Lower lobe of right lung (tissue), 2 donors: Measurements from ENCODE around the gene HELQ. TPM values are rescaled to one million over a fixed set of nuclear protein-coding genes. Genes with fewer than 3 reads are reported as not detected.

ENCODE experiments used
- ATAC-seq, 2 donors: fragments of 200-7000 bp; cut with Tn5 transposase; one replicate each; pipeline ENCODE4 v1.9.1; 2020 to 2022; ENCODE audit warnings: mild to moderate bottlenecking in 2 of 2, moderate library complexity in 2 of 2
- DNase-seq: peaks from one replicate; pipeline ENCODE4 v3.0.0-alpha.2; 2020
- H3K27ac ChIP-seq: fragments of 200-600 bp; one replicate; pipeline ENCODE4 v1.8.0; 2022
- H3K27me3 ChIP-seq: fragments of 200-600 bp; one replicate; pipeline ENCODE4 v1.8.0; 2022; ENCODE audit warnings: low read depth
- H3K36me3 ChIP-seq: fragments of 200-600 bp; one replicate; pipeline ENCODE4 v1.8.0; 2022; ENCODE audit warnings: mild to moderate bottlenecking
- H3K4me1 ChIP-seq: fragments of 200-600 bp; one replicate; pipeline ENCODE4 v1.8.0; 2022
- H3K4me3 ChIP-seq: fragments of 200-600 bp; one replicate; pipeline ENCODE4 v1.8.0; 2022; ENCODE audit warnings: mild to moderate bottlenecking
- H3K9me3 ChIP-seq: fragments of 200-600 bp; one replicate; pipeline ENCODE4 v1.8.0; 2022
- CTCF ChIP-seq: fragments of 200-600 bp; IDR thresholded peaks from one replicate; pipeline ENCODE4 v1.8.0; 2022; ENCODE audit warnings: antibody characterized with exemption, mild to moderate bottlenecking
- intact Hi-C: fragments of 100-400 bp; cut with DNase I; formaldehyde crosslinking; loops from one replicate; pipeline ENCODE4 v1.11.0; 2022
- total RNA-seq: library from RNA; stranded (reverse); fragmentation: NEBNext Ultra II Directional; extraction: Animal tissue kit (Norgen Biotek cat#: 25700); gene quantifications from one replicate; pipeline ENCODE4 v1.2.1, GENCODE V29; 2021
- donor health status: DM: no; HTN: yes; CAD: no; lungs with severe emphysema.

Gene HELQ
- total RNA-seq, 1 donor from 2014 or later: 18.8 TPM

GRCh38 chr4:83372931-83373330, 82.7 kb downstream of the HELQ start:
- DNase-seq (no peak), ATAC-seq (no peak)
- Histone ChIP-seq H3K9me3 (no peaks in the 10 kb centered on the region), H3K4me3 (no peak overlapping the region), H3K4me1 (no peaks in the 10 kb centered on the region), H3K27me3 (no peaks in the 10 kb centered on the region), H3K36me3 (no peaks in the 10 kb centered on the region), H3K27ac (no peak overlapping the region)
- TF ChIP-seq CTCF: no peak
- intact Hi-C loops: no loop called here

DNA sequence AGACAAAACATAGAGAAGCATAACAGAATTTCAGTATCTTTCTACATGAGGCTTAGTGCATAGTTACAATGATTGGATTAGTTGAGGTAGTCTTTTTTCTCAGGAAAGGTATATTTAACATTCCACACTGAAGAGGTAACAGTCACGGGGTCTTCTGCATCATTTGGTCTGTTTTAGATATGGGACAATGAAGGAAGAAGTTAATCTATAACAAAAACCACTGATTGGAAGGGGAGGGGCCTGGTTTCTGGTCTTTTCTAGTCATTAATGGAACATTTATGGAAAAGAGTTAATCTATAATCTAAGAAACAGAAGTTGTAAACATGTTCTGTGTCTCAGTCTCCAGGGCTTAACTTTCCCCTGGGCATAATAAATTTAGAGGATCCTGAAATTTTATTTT, 83.7 kb downstream of the HELQ start:
- no peak for DNase-seq
- no peaks in the 10 kb centered on the region for H3K36me3 ChIP-seq
- no peak for ATAC-seq
- H3K27me3 ChIP-seq: peaks cover 4% of the 10 kb centered on the region
- H3K9me3 ChIP-seq: no peaks in the 10 kb centered on the region
- intact Hi-C loops: no loop called here
- no peak for TF ChIP-seq CTCF
- no peaks in the 10 kb centered on the region for H3K4me1 ChIP-seq
- H3K27ac ChIP-seq: no peak overlapping the region
- H3K4me3 ChIP-seq: no peak overlapping the region

DNA sequence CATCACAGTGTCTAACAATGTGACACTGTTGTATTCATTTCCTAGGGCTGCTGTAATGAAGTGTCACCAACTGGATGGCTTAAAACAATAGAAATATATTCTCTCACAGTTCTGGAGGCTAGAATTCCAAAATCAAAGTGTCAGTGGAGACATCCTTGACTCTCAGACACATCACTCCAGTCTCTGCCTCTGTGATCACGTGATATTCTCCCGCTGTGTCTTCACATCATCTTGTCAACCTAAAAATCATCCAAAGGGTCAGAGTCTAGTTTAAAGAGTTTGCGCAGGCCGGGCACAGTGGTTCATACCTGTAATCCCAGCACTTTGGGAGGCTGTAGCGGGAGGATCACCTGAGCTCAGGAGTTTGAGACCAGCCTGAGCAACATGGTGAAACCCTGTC, 84.4 kb downstream of the HELQ start:
- no peak for DNase-seq
- ATAC-seq: no peak
- H3K27ac ChIP-seq: no peak overlapping the region
- no peaks in the 10 kb centered on the region for H3K36me3 ChIP-seq
- H3K4me1 ChIP-seq: no peaks in the 10 kb centered on the region
- H3K27me3 ChIP-seq: peaks cover 4% of the 10 kb centered on the region
- intact Hi-C loops: no loop called here
- no peaks in the 10 kb centered on the region for H3K9me3 ChIP-seq
- TF ChIP-seq CTCF: no peak
- H3K4me3 ChIP-seq: no peak overlapping the region

GRCh38 chr4:83370640-83370906, 85.0 kb downstream of the HELQ start:
- no peaks in the 10 kb centered on the region for H3K36me3 ChIP-seq
- ATAC-seq: peak in 1 of 2 donors; percentile 13
- no peak overlapping the region for H3K27ac ChIP-seq
- TF ChIP-seq CTCF: no peak
- DNase-seq: no peak
- no peak overlapping the region for H3K4me3 ChIP-seq
- H3K4me1 ChIP-seq: no peaks in the 10 kb centered on the region
- no peaks in the 10 kb centered on the region for H3K9me3 ChIP-seq
- H3K27me3 ChIP-seq: peaks cover 4% of the 10 kb centered on the region
- intact Hi-C loops: no loop called here

DNA sequence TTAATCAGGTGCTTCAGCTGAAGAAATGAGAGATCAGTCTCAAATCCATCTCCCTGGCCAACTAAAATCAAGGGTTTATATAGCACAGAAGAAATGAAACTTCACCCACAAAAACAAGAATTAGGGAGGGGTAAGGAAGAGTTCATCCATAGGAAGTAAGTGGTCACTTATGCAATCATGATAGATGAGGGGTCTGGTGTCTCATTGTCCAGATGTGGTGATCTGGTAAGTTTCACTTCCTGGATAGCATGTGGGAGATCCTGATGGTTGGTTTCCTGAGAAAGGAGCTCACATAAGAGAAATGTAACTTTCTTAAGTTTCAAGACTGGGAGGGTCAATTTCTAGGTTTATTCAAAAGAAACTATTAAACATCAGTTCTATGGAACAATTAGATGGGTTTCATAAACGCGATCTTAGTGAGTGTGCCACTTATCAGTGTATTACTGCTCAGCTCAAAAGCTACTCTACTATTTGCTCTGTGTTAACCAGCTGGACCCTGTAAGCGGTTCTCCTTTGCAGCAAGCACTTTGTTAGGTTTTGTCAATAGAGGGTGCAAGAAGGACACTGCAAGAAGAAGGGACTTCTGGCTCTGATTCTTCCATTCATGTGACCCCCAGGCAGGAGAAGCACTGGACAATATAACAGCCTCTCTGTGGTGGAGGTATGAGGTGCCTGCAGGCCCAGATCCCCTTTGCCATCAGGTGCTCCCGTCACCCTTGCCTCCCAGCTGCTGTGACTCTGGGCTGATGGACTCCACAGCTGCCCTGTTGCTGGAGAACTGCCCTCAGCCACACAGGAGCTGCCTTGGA, 85.6 kb downstream of the HELQ start:
- intact Hi-C loops: no loop called here
- no peaks in the 10 kb centered on the region for H3K9me3 ChIP-seq
- H3K27me3 ChIP-seq: peaks cover 4% of the 10 kb centered on the region
- DNase-seq: no peak
- no peak for TF ChIP-seq CTCF
- no peak overlapping the region for H3K27ac ChIP-seq
- H3K36me3 ChIP-seq: no peaks in the 10 kb centered on the region
- no peaks in the 10 kb centered on the region for H3K4me1 ChIP-seq
- no peak overlapping the region for H3K4me3 ChIP-seq
- ATAC-seq: peak; percentile 37 to 68
